ENCODE data around the gene ALS2CL. TPM values are rescaled to one million over a fixed set of nuclear protein-coding genes. Genes with fewer than 3 reads are reported as not detected.

Gene ALS2CL
- total RNA-seq, 1 experiment from 2014 or later, result 4.9 TPM

DNA sequence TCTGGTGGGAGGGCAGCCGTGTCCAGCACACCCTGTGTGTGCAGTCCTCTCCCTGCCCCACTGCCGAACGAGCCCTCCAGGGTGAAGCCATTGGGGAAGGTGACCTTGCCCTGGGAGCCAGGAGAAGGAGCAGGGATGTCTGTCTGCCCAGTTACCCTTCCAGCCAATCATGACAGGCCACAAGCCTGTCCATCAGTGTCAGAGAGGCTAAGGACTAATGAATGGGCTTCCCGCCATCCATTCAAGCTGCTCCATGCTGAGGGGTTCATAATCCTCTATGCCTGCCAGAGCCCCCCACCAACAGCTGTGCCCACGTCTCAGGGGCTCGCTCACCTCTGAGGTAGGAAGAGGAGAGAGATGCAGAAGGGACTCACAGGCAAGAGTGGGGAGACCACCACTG, 15.2 kb downstream of the ALS2CL start:
- no peak overlapping the region for H2BK15ac ChIP-seq (ENCODE audit: low read depth, low read length)
- H3T11ph ChIP-seq (ENCODE audit: low read length), result no peak overlapping the region
- H2AK5ac ChIP-seq (ENCODE audit: insufficient read length, low read length), result no peak overlapping the region
- H3K4me2 ChIP-seq (ENCODE audit: insufficient read depth, insufficient read length, low read length), result no peak overlapping the region
- Mint-ChIP-seq H3K9me3 (no peaks in the 10 kb centered on the region), H3K4me3 (no peak overlapping the region), H3K27ac (no peak overlapping the region), H3K27me3 (ENCODE audit: low read depth) (no peaks in the 10 kb centered on the region; the same call in 1 of the 2 replicates), H3K36me3 (ENCODE audit: insufficient read depth in 1 of 3, low read depth in 3 of 3) (peaks cover 0 to 8% (median 0%) of the 10 kb centered on the region in 3 experiments; a peak in 4 of 7 replicates), H3K4me1 (peaks cover 3 to 22% of the 10 kb centered on the region in 2 experiments)
- no peak overlapping the region for H2AFZ ChIP-seq (ENCODE audit: low read length)
- H4K8ac ChIP-seq (replicated peaks; ENCODE audit: insufficient read length, low read depth, low read length), result no peak overlapping the region
- WGBS (ENCODE audit: extremely low coverage, insufficient read length, low lambda C conversion rate), result no CpG with 5 or more reads among the region's 6 CpGs
- H3K4me1 ChIP-seq (ENCODE audit: insufficient read depth, low read length), result no peaks in the 10 kb centered on the region
- no peak overlapping the region for H2BK20ac ChIP-seq (ENCODE audit: low read depth, low read length, poor library complexity, severe bottlenecking)
- H3K79me1 ChIP-seq (ENCODE audit: insufficient read depth, low read depth, low read length, poor library complexity, severe bottlenecking), result no peaks in the 10 kb centered on the region
- no peak overlapping the region for H2BK120ac ChIP-seq (ENCODE audit: low read depth, low read length, poor library complexity, severe bottlenecking)
- no peaks in the 10 kb centered on the region for H3K23me2 ChIP-seq (ENCODE audit: insufficient read length, low read depth, low read length, poor library complexity, severe bottlenecking)
- no peak overlapping the region for H4K5ac ChIP-seq (ENCODE audit: insufficient read length, low read depth, low read length)
- no peak for DNase-seq
- H2BK5ac ChIP-seq (ENCODE audit: insufficient read length, low read length), result no peak overlapping the region
- H3K56ac ChIP-seq (ENCODE audit: insufficient read length, low read depth, low read length), result no peak overlapping the region
- H2BK12ac ChIP-seq (ENCODE audit: insufficient read length, low read depth, low read length), result no peak overlapping the region
- no peaks in the 10 kb centered on the region for H3K27me3 ChIP-seq (ENCODE audit: insufficient read depth, low read length)
- H4K20me1 ChIP-seq (ENCODE audit: control insufficient read depth, insufficient read depth, insufficient read length), result no peaks in the 10 kb centered on the region
- H3K79me2 ChIP-seq (ENCODE audit: insufficient read depth, low read length), result no peaks in the 10 kb centered on the region
- no peak overlapping the region for H3K4ac ChIP-seq (ENCODE audit: low read depth, low read length)
- no peak overlapping the region for H3K27ac ChIP-seq (ENCODE audit: insufficient read length, low read depth, low read length)
- no peaks in the 10 kb centered on the region for H3K9me3 ChIP-seq (ENCODE audit: control insufficient read depth, low read depth, low read length)
- H3K23ac ChIP-seq (ENCODE audit: insufficient read length, low read depth, low read length), result no peak overlapping the region
- H4K91ac ChIP-seq (ENCODE audit: insufficient read length, low read depth, low read length), result no peak overlapping the region
- TF ChIP-seq CTCF (conservative IDR thresholded peaks at IDR 0.05), result no peak
- no peak overlapping the region for H3K9ac ChIP-seq (ENCODE audit: extremely low read depth, insufficient read length, low read length)
- no peak overlapping the region for H3K18ac ChIP-seq (ENCODE audit: insufficient read length, low read depth, low read length)
- no peak overlapping the region for H3K14ac ChIP-seq (ENCODE audit: insufficient read depth, low read length)
